Measurements from ENCODE around the gene ADAM12.

The ADAM12 gene

GRCh38 chr10:126099366-126099765 lies 288.9 kb downstream of the ADAM12 start:
- DNase-seq, result no peak

- no peak for DNase-seq
Measured at GRCh38 chr10:126098226-126098581, 290.1 kb downstream of the ADAM12 start.

GRCh38 chr10:126097558-126098225 lies 290.6 kb downstream of the ADAM12 start:
- no peak for DNase-seq

- no peak for DNase-seq
Measured at GRCh38 chr10:126094537-126094936, 293.7 kb downstream of the ADAM12 start.

- no peak for DNase-seq
Measured at GRCh38 chr10:126092366-126093215, 295.7 kb downstream of the ADAM12 start.

GRCh38 chr10:126090911-126091728 lies 297.2 kb downstream of the ADAM12 start:
- DNase-seq, result no peak

GRCh38 chr10:126090443-126090842 lies 297.8 kb downstream of the ADAM12 start:
- DNase-seq, result no peak

GRCh38 chr10:126087796-126088505 lies 300.3 kb downstream of the ADAM12 start:
- no peak for DNase-seq

- DNase-seq, result no peak
Measured at GRCh38 chr10:126087153-126087680, 301.1 kb downstream of the ADAM12 start.

GRCh38 chr10:126085806-126086205 lies 302.5 kb downstream of the ADAM12 start:
- no peak for DNase-seq

- DNase-seq, result no peak
Measured at GRCh38 chr10:126084369-126084768, 303.9 kb downstream of the ADAM12 start.

- no peak for DNase-seq
Measured at GRCh38 chr10:126083009-126083408, 305.3 kb downstream of the ADAM12 start.

- DNase-seq, result no peak
Measured at GRCh38 chr10:126081841-126082466, 306.3 kb downstream of the ADAM12 start.

GRCh38 chr10:126080879-126081411 lies 307.3 kb downstream of the ADAM12 start:
- DNase-seq, result no peak

- DNase-seq, result no peak
Measured at GRCh38 chr10:126080291-126080825, 307.9 kb downstream of the ADAM12 start.

- no peak for DNase-seq
Measured at GRCh38 chr10:126075009-126075408, 313.3 kb downstream of the ADAM12 start.

GRCh38 chr10:126074291-126074690 lies 314.0 kb downstream of the ADAM12 start:
- no peak for DNase-seq

- DNase-seq, result no peak
Measured at GRCh38 chr10:126073606-126074005, 314.7 kb downstream of the ADAM12 start.

- DNase-seq, result no peak
Measured at GRCh38 chr10:126072622-126073021, 315.7 kb downstream of the ADAM12 start.

- no peak for DNase-seq
Measured at GRCh38 chr10:126070476-126071215, 317.6 kb downstream of the ADAM12 start.

- no peak for DNase-seq
Measured at GRCh38 chr10:126068322-126068721, 320.0 kb downstream of the ADAM12 start.
